HG02981 (cell line): ENCODE measurements around the gene ARHGDIA.
"Not testable (repeated sequence)": the region's sequence is repeated elsewhere in the genome, so short reads cannot be mapped to it uniquely, and the experiment has no call there.

Experiments used
- ATAC-seq: cut with Tn5 transposase; IDR thresholded peaks from one replicate; pipeline ENCODE4 v1.9.1; 2021; ENCODE audit warnings: mild to moderate bottlenecking, moderate library complexity; ENCODE audit not compliant: unreplicated experiment

ARHGDIA gene

DNA sequence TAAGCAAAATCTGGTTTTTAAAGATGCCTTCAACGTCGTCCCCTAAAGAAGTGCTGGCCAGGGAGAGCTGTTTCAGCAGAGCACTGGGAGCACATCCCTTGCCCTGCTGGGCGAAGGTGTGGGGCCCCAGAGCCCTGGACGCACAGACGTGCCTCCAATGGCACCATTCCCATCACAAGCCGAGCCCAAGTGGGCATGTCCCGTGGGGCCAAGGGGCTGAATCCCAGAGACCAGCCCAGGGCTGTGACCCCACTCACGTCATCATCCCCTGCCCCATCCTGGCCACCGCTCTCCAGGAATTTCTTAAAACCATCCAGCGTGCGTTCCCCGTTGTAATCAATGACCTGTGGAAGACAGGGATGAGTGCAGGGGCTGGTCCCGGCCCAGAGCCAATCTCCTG, 26.2 kb downstream of the ARHGDIA start:
- no peak for ATAC-seq

DNA sequence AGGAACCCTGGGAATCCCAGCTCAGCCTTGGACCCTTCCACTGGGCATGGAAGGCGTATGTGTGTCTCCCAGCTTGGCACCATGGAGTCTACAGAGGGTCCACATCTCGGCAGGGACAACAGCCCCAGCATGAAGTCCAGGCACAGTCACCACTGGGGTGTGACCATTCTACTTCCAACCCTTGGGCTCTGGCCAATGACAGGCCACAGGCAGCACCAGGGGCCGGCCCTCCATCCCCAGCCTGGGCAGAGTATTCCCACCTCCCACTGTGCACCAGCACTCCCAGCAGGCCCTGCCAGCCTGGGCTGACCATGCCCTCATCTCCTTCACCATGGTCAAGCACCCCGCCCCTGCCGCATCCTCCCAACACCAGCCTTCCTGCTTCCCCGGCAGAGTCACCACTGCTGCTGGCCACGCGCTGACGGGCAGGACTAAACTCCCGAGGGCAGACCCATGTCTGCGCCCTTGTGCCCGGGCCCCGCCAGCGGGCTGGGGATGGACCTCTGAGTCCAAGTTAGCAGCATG, 26.7 kb downstream of the ARHGDIA start:
- no peak for ATAC-seq

DNA sequence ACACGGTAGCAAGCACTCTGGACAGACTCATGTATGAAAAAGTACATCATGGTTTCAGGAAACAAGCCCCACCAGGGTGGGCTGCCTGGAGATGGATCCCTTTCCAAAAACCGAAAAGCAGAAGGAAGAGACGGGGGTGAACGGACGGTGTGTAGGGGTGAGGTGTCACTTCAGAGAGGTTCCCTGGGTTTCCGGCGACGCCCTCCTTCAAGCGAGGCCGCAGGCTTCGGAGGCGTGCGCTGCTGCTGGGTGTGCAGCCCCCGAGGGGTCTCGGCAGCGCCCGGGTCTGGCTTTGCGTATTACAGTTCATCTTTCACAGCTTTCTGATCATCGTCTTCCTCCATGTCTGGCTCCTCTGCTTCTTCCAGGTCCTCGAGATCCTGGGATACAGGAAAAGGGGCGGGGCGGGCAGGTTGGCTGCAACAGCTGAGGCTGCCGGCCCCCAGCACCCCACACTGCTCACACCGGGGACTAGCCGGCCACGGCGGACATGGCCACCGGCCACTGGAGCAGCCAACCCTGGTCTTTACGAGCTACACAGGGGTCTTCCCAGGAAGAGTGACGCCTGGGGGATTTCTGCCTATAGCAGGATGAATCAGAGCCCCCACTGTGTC, 27.3 kb downstream of the ARHGDIA start:
- ATAC-seq, result no peak

DNA sequence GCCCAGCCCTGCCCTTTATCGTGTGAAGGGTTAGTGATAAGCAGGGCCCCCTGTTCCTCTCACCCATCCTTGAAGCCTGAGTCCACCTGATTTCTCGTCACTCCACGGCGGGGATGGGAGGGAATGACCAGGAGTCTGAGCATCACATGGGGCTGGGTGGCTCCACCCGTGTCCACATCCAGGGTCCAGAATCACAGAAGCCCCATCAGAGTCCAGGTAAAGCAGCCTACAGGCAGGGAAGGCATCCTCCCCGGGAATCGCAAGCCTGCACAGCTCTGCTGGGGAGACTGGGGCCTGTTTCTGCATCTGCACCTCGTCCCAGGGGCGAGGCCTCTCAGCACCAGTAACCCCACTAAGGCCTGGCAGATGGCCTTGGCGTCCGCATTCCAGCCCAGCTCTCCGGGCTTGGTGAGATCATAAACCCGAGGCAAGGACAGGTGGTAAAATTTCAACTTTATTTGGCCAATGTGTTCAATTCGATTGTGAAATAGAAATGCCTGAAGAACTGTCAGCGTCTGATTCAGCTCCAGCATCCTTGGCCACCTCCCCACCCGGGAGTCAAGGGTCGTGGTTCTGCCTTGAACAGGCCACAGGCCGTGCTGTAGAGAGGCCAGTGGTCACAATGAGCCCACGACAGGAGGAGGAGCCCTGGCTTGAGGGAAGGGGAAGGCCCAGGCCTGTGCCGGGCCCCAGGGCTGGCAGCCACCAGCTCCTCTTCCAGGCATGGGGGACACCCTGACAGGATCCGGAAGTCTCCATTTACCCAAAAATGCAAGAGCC, 28.2 kb downstream of the ARHGDIA start:
- ATAC-seq, result no peak

DNA sequence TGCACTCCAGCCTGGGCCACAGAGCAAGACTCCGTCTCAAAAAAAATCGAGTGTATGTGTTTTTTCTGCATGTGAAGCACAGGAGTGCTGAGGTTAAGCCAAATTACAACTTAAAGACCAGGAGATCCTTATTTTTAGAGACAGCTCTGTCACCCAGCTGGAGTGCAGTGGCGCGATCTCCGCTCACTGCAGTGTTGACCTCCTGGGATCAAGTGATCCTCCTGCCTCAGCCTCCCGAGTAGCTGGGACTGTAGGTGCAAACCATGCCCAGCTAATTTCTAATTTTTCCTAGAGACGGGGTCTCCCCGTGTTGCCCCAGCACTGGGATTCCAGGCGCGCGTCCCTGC, 28.8 kb downstream of the ARHGDIA start:
- no peak for ATAC-seq

DNA sequence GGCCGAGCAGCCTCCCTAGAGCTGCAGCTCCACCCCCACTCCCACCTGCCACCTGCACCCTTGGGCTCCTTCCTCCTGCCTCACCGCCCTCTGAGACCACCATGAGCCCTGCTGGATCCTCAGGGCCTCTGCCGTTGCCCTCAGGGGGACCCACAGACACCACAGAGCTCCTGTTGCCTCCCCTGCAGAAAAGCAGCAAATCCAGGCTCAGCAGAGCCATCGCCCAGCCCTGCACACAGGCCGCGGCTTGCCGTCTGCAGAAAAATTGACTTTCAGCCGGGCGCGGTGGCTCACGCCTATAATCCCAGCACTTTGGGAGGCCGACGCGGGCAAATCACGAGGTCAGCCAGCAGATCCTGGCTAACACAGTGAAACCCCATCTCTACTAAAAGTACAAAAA, 29.3 kb downstream of the ARHGDIA start:
- no peak for ATAC-seq

DNA sequence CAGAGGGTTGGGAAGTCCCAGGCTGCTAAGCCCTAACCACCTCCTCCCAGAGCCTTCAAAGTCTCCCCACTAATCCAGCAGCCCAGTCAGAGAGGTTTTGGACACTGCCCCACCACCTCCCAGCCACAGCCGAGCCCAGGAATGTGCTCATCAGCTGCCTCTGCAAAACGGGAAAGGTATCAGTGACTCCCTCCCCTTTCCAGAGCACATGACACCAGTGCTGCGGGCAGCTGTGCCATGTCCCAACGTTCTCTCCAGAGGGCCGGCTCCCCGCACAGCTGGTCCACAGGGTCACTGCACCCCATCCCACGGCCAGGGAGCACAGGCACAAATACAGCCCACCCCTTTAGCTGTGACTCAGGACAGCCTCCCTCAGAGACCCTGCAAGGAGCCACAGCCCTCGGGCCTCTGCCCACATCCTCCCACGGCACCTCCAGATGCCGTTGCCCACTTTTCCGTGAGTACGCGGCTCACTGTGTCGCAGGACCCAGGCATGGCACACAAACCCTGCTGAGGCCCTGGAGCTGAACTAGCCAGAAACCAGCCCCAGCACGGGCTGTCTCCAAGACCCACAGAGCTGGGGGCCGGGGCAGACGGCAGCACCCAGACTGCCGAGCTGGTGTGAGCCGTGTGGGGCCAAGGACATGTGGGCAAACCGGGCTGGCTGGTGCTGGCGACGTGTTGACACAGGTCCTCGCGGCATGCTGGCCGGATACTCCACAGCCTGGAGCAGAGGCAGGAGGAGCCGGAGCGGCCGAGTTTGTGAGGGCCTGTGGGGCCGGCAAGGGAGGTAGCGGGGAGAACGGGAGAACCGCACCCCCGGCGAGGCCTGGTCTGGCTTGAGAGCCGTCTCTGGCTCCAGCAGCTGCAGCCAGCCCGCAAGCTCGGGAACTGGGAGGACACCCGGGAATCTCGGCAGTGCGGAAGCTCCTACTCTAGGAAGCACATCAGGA, 30.0 kb downstream of the ARHGDIA start:
- no peak for ATAC-seq

DNA sequence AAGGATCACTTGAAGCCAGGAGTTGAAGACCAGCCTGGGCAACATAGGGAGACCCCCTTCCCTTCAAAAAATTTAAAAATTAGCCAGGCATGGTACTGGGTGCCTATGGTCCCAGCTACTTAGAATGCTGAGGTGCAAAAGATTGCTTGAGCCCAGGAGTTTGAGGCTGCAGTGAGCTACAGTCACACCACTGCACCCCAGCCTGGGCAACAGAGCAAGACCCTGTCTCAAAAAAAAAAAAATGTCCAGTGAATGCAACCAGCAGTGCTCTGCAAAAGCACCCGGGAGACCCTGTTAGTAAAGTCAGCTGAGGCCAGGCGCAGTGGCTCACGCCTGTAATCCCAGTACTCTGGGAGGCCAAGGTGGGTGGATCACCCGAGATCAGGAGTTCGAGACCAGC, 31.1 kb downstream of the ARHGDIA start:
- not testable (repeated sequence) for ATAC-seq

DNA sequence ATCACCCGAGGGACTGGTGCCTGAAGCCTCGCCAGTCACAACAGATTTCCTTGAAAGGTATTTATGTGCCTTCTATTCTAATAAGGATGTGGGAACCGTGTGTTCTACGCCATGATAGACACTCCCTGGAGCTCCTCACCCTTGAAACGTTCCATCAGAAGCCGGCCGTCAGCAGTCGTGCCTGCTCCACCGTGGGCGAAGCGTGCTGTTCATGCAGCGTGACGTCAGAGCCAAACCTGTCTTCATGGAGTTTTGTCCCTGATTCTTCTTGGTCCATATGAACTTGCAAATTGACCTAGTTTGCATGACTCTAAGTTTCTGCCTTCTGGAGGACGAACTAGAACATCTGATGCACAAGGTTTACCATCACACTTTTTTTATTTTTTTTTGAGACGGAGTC, 31.8 kb downstream of the ARHGDIA start:
- no peak for ATAC-seq

DNA sequence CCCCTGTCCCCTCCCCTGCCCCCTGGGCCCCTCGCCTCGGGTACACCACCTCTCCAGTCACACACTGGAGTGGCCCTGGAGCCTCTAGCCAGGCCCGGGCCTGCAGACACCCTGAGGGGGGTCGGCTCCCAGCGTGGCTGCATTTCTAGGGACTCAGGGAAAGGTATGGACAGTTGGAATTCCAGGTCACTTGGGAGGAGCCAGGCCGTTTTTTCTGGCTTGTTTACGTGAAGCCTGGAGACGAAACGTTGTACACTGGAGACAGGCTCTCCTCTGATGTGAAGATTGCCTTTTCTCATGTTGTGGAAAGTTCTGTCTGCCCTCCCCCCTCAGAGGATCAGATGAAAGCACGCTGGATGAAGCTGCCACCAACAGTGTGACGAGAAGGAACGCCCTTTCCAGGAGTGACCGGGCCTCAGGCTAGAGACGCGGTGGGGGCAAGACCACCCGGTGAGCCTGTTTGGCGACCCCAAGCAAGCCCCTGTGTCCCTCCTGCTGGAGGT, 32.3 kb downstream of the ARHGDIA start:
- ATAC-seq, result no peak

DNA sequence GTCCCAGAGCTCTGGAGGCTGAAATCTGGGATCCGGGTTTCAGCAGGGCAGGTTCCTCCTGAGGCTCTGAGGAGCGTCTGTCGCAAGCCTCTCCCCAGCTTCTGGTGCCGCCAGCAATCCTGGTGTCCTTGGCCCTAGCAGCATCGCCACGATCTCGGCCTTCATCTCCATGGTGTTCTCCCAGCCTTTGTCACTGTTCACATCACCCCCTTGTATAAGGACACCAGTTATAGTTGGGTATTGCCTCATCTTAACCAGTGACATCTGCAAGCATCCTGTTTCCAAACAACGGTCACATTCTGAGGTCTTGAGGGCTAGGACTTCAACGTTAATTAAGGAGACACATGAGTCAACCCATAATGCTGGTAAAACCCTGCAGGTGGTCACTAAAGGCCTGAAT, 33.5 kb downstream of the ARHGDIA start:
- ATAC-seq, result no peak

DNA sequence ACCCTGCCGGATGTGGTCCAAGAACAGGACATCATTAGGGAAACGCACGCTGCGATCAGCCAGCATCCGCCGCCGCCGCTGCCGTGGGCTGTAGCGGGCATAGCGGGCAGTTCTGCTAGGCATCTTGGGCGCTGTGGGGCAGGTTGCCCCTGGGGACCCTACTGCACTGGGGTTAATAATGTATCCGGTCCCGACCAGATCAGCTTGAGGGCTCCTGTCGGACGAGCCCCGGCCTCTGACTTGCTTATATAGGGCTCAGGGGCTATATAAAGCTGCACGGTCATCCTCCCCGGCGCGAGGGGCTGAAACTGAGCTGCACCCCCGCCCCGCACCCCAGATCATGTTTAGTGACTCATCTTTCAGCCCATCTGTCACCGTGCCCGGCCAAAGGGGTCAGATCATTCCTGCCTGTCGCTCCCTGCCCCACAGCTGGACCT, 36.3 kb downstream of the ARHGDIA start, which contains the start of gene PPP1R27:
PPP1R27 (minus strand) TSS at position 220 of the 437 bp plus-strand sequence; CDS start at position 123, 97 bp downstream.
- ATAC-seq, result no peak

DNA sequence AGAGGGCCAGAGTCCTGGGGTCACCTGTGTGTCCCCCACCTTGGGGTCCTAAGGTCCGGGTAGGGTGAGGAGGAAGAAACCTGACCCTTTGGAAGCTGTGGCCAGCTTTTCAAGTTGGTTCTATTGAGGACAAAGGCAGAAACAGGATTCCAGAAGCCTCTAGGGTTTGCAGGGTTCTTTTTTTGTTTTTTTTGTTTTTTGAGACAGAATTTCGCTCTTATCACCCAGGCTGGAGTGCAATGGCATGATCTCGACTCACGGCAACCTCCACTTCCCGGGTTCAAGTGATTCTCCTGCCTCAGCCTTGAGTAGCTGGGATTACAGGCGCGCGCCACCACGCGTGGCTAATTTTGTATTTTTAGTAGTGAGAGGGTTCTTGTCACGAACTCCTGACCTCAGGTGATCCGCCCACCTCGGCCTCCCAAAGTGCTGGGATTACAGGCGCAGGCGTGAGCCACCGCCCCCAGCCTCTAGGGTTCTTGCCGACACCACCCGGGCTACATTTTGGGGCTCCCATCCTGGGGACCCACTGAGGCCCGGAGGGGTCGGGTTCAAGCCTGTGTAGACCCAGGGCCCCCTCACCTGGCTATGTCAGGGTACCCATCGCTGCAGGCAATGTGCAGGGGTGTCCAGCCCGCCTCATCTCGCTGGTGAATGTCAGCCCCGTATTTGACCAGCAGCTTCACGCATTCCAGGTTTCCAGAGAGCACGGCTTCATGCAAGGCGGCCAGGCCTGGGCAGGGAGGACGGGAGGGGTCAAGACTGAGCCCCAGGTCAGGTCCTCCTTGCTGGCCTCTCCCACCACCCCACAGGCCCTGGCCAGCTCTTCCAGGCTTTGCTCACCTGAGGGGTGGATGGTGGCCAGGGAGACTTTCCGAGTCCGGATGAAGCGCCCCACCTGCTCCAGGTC, 37.0 kb downstream of the ARHGDIA start:
- no peak for ATAC-seq

DNA sequence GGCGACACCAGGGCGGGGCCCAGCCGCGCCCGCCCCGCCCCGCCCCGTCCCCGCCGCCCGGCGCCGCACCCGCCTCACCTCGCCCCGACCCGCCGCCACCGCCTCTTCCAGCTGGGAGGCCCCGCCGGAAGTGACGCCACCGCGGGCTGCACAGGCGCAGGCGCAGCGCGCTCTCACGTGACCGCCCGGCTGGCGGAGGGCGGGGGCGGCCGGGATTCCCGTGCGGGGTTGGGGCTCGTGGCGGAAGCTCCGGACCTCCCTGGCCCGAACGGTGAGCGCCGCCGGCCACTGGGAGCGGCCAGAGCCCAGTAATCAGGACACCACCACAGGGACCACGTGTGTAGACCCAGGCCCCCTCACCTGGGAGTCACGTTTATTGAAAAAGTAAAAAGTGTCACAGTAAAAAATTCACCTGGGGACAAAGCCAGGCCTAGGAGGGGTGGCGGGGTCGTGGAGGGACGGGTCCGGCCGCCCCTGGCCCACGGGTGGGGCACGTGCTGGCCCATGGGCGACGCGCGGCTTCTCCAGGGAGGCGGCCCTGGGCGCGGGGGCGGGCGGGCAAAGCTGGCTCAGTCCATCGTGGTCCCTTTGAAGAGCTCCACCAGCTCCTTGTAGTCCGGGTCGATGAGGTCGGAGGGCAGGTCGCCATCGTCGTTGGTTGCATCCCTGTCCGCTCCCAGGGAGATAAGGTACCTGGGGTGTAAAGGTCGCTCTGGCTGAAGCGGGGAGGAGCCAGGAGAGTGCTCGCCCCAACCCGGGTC, 37.8 kb downstream of the ARHGDIA start, which contains the start of gene MCRIP1:
MCRIP1 (minus strand) TSS at position 132 of the 761 bp plus-strand sequence. CDS start 8,785 bp downstream, outside the sequence.
- ATAC-seq, result peak; percentile 67

DNA sequence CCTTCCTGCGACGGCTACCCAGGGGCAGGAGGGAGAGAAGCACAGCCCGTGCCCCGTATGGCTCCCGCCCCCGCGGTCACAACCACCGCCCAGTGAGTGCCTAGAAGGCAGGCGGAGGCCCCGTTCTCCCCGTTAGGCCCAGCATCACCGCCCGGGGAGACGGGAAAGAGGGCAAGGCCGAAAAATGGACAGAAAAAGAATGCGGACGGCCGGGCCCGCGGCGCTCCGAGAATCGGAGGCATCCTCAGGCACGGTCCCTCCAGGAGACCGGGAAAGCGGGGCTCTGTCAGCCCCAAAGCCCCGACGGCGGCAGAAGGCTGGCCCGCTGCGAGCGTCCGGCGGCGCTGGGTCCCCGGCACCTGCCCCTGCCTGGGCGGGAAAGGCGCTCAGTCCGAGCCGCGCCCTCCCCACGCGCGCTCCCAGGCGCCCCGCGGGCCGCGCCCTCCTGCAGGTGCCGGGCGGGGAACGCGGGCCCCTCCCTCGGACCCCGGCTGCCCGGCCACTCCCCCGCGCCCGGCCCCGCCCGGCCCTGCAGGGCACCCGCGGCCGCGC, 38.5 kb downstream of the ARHGDIA start:
- peak; percentile 59 for ATAC-seq

DNA sequence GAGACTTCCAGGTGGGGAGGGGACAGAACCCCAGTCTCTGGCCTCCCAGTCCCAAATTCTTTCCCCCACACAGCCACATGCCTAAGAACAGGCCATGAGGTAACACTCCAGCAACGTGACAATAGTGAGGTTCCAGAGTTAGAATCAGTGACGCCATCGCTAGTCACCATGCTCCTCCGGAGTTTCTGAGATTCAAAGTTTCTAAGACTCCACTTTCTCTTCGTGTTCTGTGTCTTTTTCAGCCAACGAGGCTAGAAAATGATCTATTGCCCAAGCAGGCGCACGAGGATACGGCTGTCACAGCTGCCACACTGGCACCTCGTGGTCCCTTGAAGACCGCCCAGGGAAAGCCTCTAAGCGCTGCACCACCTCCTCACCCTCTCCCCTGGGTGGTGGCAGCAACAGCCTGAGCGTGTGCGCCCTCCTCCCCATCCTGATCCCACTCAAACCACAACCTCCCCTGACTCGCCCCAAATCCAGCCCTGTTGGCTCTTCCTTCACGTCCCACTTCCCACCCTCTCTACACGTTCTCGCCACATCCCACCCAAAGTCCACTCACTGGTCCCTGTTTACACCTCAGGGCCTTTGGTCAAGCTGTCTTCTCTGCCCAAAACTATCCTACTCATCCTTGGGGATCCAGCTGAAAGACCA, 39.1 kb downstream of the ARHGDIA start:
- no peak for ATAC-seq

DNA sequence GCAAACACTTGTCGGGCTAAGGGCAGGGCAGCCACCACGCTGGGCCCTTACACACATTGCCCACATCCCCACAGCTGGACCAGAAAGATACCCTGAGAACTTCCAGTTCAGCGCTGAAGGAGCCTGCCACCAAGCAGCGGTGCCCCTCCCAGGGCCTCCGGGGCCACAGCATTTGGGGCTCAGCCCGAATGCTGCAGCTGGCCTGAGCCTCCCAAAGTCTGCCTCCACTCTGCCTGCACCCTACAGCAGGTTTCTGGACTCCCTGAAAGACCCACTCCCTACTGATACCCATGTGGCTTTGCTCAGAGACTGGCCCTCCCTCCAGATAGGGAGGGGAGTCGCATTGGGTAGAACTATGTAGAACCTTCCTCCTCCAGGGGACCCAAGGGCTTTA, 39.6 kb downstream of the ARHGDIA start:
- ATAC-seq, result no peak

DNA sequence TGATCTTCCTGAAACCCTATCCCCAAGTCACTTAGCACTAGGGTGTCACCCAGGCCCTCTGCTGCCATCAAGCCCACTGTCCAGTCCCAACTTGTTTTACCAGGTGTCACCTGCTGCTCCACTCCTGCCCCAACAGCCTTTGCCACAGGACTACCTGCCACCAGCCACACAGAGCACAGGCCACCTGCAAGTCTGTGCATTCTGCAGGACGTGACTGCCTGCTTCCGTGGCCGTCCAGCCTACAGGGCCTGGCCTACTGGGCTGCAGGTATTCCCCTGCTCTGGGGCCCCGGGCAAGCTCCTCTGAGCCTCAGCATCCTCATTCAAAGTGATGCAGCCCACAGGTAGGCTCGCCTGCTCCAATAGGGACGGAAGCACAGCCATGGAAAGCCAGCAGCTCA, 41.3 kb downstream of the ARHGDIA start:
- no peak for ATAC-seq
